Measurements from ENCODE around the gene LRRC4. TPM values are rescaled to one million over a fixed set of nuclear protein-coding genes. Genes with fewer than 3 reads are reported as not detected.

The LRRC4 gene
- total RNA-seq, 1 experiment from 2014 or later: not detected

GRCh38 chr7:127979728-127980126 is 51.5 kb downstream of the LRRC4 start:
- DNase-seq (ENCODE audit: unreplicated experiment): no peak
- H3K36me3 Mint-ChIP-seq (ENCODE audit: insufficient read depth, unreplicated experiment): peaks cover 60% of the 10 kb centered on the region
- TF ChIP-seq CTCF (IDR thresholded peaks at IDR 0.05; ENCODE audit: unreplicated experiment): no peak
- ChIA-PET CTCF (interaction anchor here (0.6 to 0.7 kb wide), 2 partner anchors 12 to 259 kb away, joined by 3 read pairs; no protein-coding TSS in a partner anchor), POLR2A (interaction anchor here (0.5 kb wide), 1 partner anchor 16 kb away, joined by 3 read pairs; no protein-coding TSS in a partner anchor)
- BruUV-seq (replicated peaks): no TSS peak
- intact Hi-C loops (cut with micrococcal nuclease): no loop called here
- no peak overlapping the region for H3K4me3 Mint-ChIP-seq (ENCODE audit: unreplicated experiment)
- peaks cover 15% of the 10 kb centered on the region for H3K4me1 Mint-ChIP-seq (ENCODE audit: insufficient read depth, unreplicated experiment)
- H3K27me3 Mint-ChIP-seq (ENCODE audit: insufficient read depth, unreplicated experiment): no peaks in the 10 kb centered on the region
- H3K27ac Mint-ChIP-seq (ENCODE audit: low read depth, unreplicated experiment): no peak overlapping the region
- H3K9me3 Mint-ChIP-seq (ENCODE audit: unreplicated experiment): peaks cover 22% of the 10 kb centered on the region

- ChIA-PET CTCF (interaction anchor here (0.7 to 1.2 kb wide), 2 partner anchors 13 to 41 kb away, joined by 3 read pairs; no protein-coding TSS in a partner anchor), POLR2A (interaction anchor here (0.5 kb wide), 1 partner anchor 16 kb away, joined by 3 read pairs; no protein-coding TSS in a partner anchor)
- Mint-ChIP-seq H3K9me3 (ENCODE audit: unreplicated experiment) (peaks cover 22% of the 10 kb centered on the region), H3K27ac (ENCODE audit: low read depth, unreplicated experiment) (no peak overlapping the region), H3K4me1 (ENCODE audit: insufficient read depth, unreplicated experiment) (peaks cover 15% of the 10 kb centered on the region), H3K27me3 (ENCODE audit: insufficient read depth, unreplicated experiment) (no peaks in the 10 kb centered on the region), H3K4me3 (ENCODE audit: unreplicated experiment) (no peak overlapping the region), H3K36me3 (ENCODE audit: insufficient read depth, unreplicated experiment) (peaks cover 55% of the 10 kb centered on the region)
- DNase-seq (ENCODE audit: unreplicated experiment): no peak
- TF ChIP-seq CTCF (IDR thresholded peaks at IDR 0.05; ENCODE audit: unreplicated experiment): no peak
- BruUV-seq (replicated peaks): no TSS peak
- intact Hi-C loops (cut with micrococcal nuclease): no loop called here
Measured at GRCh38 chr7:127979113-127979727, 52.0 kb downstream of the LRRC4 start.

- intact Hi-C loops (cut with micrococcal nuclease): no loop called here
- H3K36me3 Mint-ChIP-seq (ENCODE audit: insufficient read depth, unreplicated experiment): peaks cover 53% of the 10 kb centered on the region
- BruUV-seq (replicated peaks): no TSS peak
- peaks cover 7% of the 10 kb centered on the region for H3K4me1 Mint-ChIP-seq (ENCODE audit: insufficient read depth, unreplicated experiment)
- H3K9me3 Mint-ChIP-seq (ENCODE audit: unreplicated experiment): peaks cover 22% of the 10 kb centered on the region
- no peak overlapping the region for H3K4me3 Mint-ChIP-seq (ENCODE audit: unreplicated experiment)
- ChIA-PET CTCF (interaction anchor here (1.2 kb wide), 1 partner anchor 40 kb away, joined by 3 read pairs; no protein-coding TSS in a partner anchor), POLR2A (interaction anchor here (0.6 to 1.0 kb wide), 2 partner anchors 15 to 29 kb away, joined by 3 read pairs; no protein-coding TSS in a partner anchor)
- DNase-seq (ENCODE audit: unreplicated experiment): no peak
- no peak overlapping the region for H3K27ac Mint-ChIP-seq (ENCODE audit: low read depth, unreplicated experiment)
- H3K27me3 Mint-ChIP-seq (ENCODE audit: insufficient read depth, unreplicated experiment): no peaks in the 10 kb centered on the region
- TF ChIP-seq CTCF (IDR thresholded peaks at IDR 0.05; ENCODE audit: unreplicated experiment): no peak
Measured at GRCh38 chr7:127978421-127978820, 52.8 kb downstream of the LRRC4 start.

Other genes starting within 250 kb of the LRRC4 start
- gene LEP, start 209.8 kb upstream of the LRRC4 start, total RNA-seq (2022): not detected in 2 replicates